GM10266 (cell line): ENCODE results near the gene RBKS.

ENCODE experiments used
- DNase-seq: peaks from one replicate; pipeline ENCODE4 v3.0.0; 2012; ENCODE audit errors: extremely low spot score
- TF ChIP-seq, protein P1 (sequence below): IDR thresholded peaks from 2 replicates; pipeline ENCODE4 v1.5.1; 2012; ENCODE audit warnings: mild to moderate bottlenecking, low read depth; ENCODE audit not compliant: control insufficient read depth, insufficient read depth; ENCODE audit errors: missing control alignments

Gene RBKS

DNA sequence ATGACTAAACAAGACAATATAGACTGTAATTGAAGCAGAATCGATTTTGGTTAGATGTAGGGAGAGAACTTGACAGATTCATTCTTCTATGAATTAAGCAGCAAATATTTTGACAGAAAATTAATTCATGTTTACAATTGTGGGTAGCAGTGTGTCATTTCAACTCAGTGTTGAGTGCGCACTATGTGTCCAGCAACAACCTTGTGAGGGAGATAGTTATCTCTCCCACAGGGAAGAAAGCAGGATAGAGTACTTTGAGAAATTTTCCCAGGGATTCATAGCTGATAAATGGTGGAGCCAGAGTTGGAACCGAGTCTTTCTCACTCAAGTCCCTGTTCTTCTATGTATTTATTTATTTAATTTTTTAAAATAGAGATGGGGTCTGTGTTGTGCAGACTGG, 113.5 kb downstream of the RBKS start:
- TF ChIP-seq, protein P1, sequence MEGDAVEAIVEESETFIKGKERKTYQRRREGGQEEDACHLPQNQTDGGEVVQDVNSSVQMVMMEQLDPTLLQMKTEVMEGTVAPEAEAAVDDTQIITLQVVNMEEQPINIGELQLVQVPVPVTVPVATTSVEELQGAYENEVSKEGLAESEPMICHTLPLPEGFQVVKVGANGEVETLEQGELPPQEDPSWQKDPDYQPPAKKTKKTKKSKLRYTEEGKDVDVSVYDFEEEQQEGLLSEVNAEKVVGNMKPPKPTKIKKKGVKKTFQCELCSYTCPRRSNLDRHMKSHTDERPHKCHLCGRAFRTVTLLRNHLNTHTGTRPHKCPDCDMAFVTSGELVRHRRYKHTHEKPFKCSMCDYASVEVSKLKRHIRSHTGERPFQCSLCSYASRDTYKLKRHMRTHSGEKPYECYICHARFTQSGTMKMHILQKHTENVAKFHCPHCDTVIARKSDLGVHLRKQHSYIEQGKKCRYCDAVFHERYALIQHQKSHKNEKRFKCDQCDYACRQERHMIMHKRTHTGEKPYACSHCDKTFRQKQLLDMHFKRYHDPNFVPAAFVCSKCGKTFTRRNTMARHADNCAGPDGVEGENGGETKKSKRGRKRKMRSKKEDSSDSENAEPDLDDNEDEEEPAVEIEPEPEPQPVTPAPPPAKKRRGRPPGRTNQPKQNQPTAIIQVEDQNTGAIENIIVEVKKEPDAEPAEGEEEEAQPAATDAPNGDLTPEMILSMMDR = no peak

DNA sequence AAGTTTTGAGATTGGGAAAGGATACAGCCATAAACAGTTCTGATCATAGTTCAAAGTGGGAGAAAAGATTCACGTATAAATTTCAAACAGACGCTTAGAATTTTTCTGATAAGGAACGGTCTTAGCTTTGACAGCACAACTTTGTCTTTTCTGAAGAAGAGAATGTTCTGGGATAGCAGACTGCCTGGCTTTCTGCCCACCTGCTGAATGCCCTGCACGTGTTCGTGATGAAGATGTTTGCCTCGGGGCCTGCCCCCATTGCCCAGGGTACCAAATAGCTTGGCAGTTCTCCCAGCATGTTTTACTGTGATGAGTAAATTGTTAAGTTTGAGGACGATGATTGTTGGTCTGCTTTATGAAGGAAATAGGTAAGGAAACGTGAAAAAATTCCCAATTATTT, 114.1 kb downstream of the RBKS start:
- TF ChIP-seq, protein P1 = no peak
- no peak for DNase-seq

More for the DNA sequence above, 113.5 kb downstream of the RBKS start:
- no peak for DNase-seq

DNA sequence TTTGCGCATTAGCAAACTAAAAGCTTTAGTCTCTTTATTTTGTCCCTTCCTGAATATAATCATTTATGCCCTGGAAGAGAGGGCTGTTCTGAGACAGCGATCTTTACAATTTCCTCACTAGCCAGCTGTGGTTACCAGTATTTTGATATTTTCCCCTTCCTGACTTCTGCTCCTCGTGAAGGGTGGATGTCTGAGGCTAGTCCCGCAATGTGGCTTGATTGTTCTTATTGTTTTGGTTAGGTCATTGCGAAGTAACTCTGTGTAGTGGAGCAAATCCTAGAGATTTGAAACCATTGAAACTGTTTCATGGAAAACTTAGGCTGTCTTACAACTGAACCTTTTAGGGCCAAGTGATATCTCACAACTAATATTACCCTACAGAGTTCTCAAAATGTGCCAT, 116.2 kb downstream of the RBKS start:
- DNase-seq = no peak
- TF ChIP-seq, protein P1 = no peak

DNA sequence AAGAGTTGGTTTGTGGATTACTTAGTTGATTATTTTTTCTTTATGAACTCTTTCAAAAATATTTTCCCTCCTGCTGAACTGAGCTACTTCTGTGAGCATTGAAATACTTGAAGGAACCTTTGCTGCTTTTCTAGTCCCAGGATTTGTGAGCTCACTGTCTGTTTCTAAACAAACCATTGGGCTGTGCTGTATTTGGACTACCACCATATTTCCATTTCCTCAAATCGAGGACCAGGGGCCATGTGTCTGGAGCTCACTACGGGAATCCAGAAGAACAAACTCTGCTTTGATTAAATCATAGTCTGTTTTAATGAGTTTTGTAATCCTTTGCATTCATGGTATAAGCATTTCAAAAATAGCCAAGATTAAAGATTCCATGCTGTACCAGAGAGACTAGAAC, 117.4 kb downstream of the RBKS start:
- DNase-seq = no peak

DNA sequence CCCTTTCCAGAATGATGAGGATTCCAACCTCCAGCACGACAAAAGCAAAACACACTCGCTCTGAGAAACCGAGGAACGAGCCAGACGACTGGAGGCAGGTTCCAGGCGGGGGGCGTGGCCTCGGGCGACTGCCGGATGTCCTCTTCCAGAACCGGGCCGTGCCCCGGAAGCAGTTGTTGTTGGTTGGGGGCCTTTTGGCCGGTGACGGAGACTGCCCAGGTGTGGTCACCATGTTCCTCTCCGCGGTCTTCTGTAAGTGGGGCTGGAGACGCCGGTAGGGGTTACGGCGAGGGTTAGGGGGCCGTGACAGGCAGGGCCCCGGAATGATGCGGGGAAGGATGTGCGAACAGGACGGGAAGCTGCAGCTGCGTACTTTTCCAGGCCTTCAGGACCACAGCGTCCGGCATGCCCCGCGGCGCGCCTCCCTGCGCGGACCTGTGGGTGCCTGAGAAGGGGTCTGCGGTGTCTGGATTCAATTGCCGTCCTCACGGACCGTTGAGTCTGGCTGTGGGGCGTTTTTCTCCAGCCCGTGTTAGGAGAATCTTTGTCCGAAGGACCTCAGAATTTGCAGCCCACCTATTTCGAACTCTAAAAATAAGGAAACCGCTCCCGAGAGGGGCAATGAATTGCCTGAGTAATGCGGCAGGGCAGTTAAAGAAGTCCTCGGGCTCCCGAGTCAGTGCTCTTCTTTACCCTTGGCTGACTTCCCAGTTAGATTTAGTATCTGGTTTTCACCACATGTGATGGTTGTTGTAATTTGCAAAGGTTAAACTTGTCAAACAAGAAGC, 118.4 kb downstream of the RBKS start, which contains the start of gene MRPL33:
MRPL33 (plus strand) TSS at position 172 of the 788 bp plus-strand sequence; CDS start at position 231, 59 bp downstream.
- TF ChIP-seq, protein P1 = no peak
- DNase-seq = peak; percentile 91

More for the DNA sequence above, 117.4 kb downstream of the RBKS start:
- TF ChIP-seq, protein P1 = no peak

DNA sequence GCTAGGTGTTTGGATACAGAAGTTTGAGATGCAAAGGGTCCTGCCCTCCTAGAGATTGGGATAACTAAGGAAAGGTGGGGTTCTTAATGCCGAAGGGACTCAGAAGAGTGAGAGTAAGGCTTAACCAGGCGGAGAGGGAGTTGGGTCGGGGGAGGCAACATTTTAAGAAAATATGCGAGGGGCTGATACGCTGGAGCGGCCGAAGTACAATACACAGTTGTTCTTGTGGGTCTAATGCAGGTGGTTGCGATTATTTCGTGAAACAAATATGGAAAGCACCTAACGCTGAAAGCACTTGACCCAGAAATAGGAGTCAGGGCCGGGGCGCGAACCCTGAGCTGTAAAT, 119.0 kb downstream of the RBKS start:
- DNase-seq = no peak
- TF ChIP-seq, protein P1 = no peak

DNA sequence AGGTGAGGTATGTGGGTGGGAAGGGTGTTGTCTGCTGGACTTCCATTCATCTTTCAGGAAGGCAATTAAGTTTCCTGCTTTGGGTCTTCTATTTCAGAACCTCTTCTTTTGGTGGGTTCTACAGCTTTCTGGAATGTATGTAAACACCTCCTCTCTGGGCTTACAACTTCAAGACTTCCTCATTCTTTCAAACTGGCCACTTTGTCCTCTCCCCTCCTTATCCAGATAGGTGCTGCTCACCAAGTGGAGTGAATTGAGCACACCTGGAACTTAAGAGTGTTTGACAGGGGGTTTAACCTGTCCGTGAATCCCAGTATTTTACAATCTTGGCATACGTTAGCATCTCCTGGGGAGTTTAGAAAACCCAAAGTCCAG, 123.9 kb downstream of the RBKS start:
- TF ChIP-seq, protein P1 = no peak

More for the DNA sequence above, 123.9 kb downstream of the RBKS start:
- DNase-seq = no peak
